ENCODE data around the gene ST8SIA2.

Gene ST8SIA2

GRCh38 chr15:92435145-92435544 lies 41.5 kb downstream of the ST8SIA2 start:
- TF ChIP-seq GATA1 (IDR thresholded peaks at IDR 0.05; ENCODE audit: low read depth, low read length) = no peak
- TF ChIP-seq POLR2A (IDR thresholded peaks at IDR 0.05; ENCODE audit: low read length) = no peak
- DNase-seq = no peak

GRCh38 chr15:92438471-92438870 lies 44.8 kb downstream of the ST8SIA2 start:
- DNase-seq = no peak
- no peak for TF ChIP-seq POLR2A (IDR thresholded peaks at IDR 0.05; ENCODE audit: low read length)
- TF ChIP-seq GATA1 (IDR thresholded peaks at IDR 0.05; ENCODE audit: low read depth, low read length) = no peak

DNA sequence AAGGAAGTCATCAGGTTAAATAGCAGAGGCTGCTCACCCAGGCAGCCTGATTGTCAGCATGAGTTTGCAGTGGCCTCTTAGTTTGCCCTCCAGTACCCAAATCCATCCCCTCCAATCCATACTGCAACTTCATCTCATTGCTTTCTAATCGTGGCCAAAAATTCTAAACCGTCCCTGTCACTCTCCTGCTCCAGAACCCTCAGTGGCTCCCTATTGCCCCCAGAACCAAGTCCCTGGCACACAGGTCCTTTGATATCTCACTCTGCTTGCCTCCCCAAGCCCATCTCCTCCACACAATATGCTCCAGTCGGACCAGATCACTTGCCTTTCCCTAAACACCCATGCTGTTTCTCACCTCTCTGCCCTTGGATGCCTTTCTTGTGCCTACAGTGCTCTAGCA lies 49.7 kb downstream of the ST8SIA2 start:
- TF ChIP-seq GATA1 (IDR thresholded peaks at IDR 0.05; ENCODE audit: low read depth, low read length) (no peak), POLR2A (IDR thresholded peaks at IDR 0.05; ENCODE audit: low read length) (no peak)
- no peak for DNase-seq

- no peak for TF ChIP-seq POLR2A (IDR thresholded peaks at IDR 0.05; ENCODE audit: low read length)
- TF ChIP-seq GATA1 (IDR thresholded peaks at IDR 0.05; ENCODE audit: low read depth, low read length) = no peak
- DNase-seq = no peak
These were observed 51.0 kb downstream of the ST8SIA2 start for GRCh38 chr15:92444631-92445030.

DNA sequence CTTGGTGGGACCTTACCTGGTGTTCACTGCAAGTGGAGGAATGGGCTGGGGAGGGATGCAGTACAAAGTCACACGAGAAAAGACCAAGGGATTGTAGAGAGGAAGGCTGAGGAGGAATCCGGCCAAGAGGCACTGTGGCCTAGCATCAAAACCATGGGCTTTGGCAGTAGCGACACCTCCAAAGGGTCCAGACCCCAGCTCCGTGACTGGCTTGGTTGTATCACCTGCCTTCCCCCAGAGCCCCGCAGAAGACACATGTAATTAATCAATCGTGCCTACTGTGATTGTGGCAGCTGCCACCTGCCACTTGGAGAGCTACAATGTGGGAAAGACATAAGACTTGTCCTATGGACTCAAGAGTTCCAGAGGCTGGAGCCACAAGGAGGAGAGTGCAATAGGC lies 54.7 kb downstream of the ST8SIA2 start:
- TF ChIP-seq GATA1 (IDR thresholded peaks at IDR 0.05; ENCODE audit: low read depth, low read length) (no peak), POLR2A (IDR thresholded peaks at IDR 0.05; ENCODE audit: low read length) (no peak)
- no peak for DNase-seq

GRCh38 chr15:92449476-92449875 lies 55.8 kb downstream of the ST8SIA2 start:
- DNase-seq = no peak
- TF ChIP-seq GATA1 (IDR thresholded peaks at IDR 0.05; ENCODE audit: low read depth, low read length) = no peak
- no peak for TF ChIP-seq POLR2A (IDR thresholded peaks at IDR 0.05; ENCODE audit: low read length)

- TF ChIP-seq GATA1 (IDR thresholded peaks at IDR 0.05; ENCODE audit: low read depth, low read length) (no peak), POLR2A (IDR thresholded peaks at IDR 0.05; ENCODE audit: low read length) (no peak)
- no peak for DNase-seq
These were observed 57.6 kb downstream of the ST8SIA2 start for GRCh38 chr15:92451225-92451825.

- TF ChIP-seq GATA1 (IDR thresholded peaks at IDR 0.05; ENCODE audit: low read depth, low read length) (no peak), POLR2A (IDR thresholded peaks at IDR 0.05; ENCODE audit: low read length) (no peak)
- DNase-seq = no peak
These were observed 58.5 kb downstream of the ST8SIA2 start for GRCh38 chr15:92452143-92452542.

GRCh38 chr15:92453607-92454006 lies 59.9 kb downstream of the ST8SIA2 start:
- TF ChIP-seq GATA1 (IDR thresholded peaks at IDR 0.05; ENCODE audit: low read depth, low read length) (no peak), POLR2A (IDR thresholded peaks at IDR 0.05; ENCODE audit: low read length) (no peak)

GRCh38 chr15:92454555-92455105 lies 60.9 kb downstream of the ST8SIA2 start:
- TF ChIP-seq GATA1 (IDR thresholded peaks at IDR 0.05; ENCODE audit: low read depth, low read length) = no peak
- TF ChIP-seq POLR2A (IDR thresholded peaks at IDR 0.05; ENCODE audit: low read length) = no peak
- DNase-seq = no peak

More at GRCh38 chr15:92453607-92454006, 59.9 kb downstream of the ST8SIA2 start:
- no peak for DNase-seq

- TF ChIP-seq GATA1 (IDR thresholded peaks at IDR 0.05; ENCODE audit: low read depth, low read length) = no peak
- TF ChIP-seq POLR2A (IDR thresholded peaks at IDR 0.05; ENCODE audit: low read length) = no peak
- no peak for DNase-seq
These were observed 61.6 kb downstream of the ST8SIA2 start for GRCh38 chr15:92455271-92455670.

DNA sequence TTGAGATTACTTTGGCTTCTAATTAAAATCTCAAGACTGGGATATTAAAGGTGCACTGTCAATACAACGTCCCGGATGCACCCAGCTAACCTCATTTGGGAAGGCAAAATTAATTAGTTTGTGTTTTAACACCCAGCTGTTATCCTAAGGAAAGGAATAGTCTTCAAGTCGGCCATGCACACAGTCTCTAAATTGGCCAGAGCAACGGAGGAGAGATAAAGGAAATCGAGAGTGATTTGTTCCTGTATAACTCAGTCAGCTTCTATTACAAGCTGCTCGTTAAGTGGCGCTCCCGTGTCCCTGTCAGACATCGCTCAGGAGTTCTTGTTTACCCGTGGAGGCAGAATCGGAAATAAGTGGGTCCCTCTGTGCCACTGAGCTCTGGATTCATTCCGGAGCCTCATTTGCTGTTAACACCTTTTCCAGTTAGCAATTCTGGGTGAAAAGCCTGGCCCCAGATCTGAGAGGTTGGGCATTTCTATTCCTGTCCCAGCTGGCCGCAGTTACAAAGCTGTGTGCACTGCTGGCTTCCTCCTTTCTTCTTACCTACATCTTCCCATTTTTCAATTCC lies 63.9 kb downstream of the ST8SIA2 start:
- DNase-seq = no peak
- TF ChIP-seq POLR2A (IDR thresholded peaks at IDR 0.05; ENCODE audit: low read length) = no peak
- no peak for TF ChIP-seq GATA1 (IDR thresholded peaks at IDR 0.05; ENCODE audit: low read depth, low read length)

DNA sequence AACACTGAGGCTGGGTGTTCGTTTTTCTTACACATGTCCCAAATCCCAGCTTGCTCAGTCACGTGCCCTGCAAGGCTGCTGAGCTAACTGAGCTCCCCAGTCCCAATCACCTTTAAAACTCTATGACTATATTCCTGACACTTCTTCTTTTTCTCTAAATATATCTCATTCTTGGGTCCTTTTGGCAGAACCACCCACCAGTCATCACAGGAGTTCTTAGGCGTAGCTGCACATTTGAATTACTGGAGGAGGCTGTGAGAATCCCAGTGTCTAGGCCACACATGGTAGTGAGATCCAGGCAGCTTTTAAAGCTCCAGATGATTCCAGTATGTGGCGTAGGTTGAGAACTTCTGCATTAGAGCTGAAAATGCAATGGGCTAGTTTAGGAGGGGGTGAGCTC lies 66.3 kb downstream of the ST8SIA2 start:
- DNase-seq = no peak
- TF ChIP-seq GATA1 (IDR thresholded peaks at IDR 0.05; ENCODE audit: low read depth, low read length) (no peak), POLR2A (IDR thresholded peaks at IDR 0.05; ENCODE audit: low read length) (no peak)

DNA sequence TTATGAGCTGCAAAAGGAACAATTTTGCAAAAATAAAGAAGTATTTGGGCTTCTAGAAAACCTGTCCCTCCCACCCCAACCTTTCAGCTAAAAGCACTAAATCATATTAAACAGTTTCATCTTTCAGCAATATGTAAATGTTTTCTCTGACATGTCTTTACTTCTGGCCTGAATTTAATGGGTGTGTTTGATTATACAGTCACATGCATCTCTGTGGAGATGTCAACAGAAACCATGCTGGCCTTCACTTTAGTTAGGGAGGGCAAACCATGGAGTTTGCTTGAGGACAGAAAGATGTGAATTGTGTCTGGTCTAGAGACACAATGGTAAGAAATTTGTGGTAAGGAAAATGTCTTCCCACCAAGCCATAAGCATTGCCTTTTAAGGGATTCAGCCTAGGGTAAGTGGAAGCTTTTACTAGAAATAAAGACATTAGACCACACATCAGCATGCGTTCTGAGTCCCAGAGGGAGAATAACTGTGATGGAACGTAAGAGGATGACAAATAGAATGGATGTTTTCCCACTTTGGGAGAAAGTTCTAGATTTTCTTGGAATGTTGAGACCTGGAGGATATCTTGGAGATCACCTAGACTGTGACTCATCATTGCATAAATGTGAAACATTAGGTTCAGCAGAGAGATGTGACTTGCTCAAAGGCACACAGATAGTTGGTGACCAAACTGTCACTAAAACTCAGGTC lies 68.9 kb downstream of the ST8SIA2 start:
- DNase-seq = no peak
- TF ChIP-seq POLR2A (IDR thresholded peaks at IDR 0.05; ENCODE audit: low read length) (no peak), GATA1 (IDR thresholded peaks at IDR 0.05; ENCODE audit: low read depth, low read length) (no peak)

Measured in erythroblast (primary cell).